ENCODE measurements around the gene PACRGL. TPM values are rescaled to one million over a fixed set of nuclear protein-coding genes. Genes with fewer than 3 reads are reported as not detected.
A peak's percentile ranks its signal among the peaks of the same experiment; 100 is the strongest.
"Not testable (repeated sequence)": the region's sequence is repeated elsewhere in the genome, so short reads cannot be mapped to it uniquely, and the experiment has no call there.

Gene PACRGL
- polyA plus RNA-seq, 3 donors: 22.9 to 37.7 (median 30.8) TPM

- DNase-seq: no peak
These were observed 11.1 kb downstream of the PACRGL start for GRCh38 chr4:20711335-20711734.

- DNase-seq: no peak
These were observed 22.8 kb downstream of the PACRGL start for GRCh38 chr4:20723019-20723418.

- DNase-seq: no peak
These were observed 23.2 kb downstream of the PACRGL start for GRCh38 chr4:20723463-20723862.

GRCh38 chr4:20724915-20725314 is 24.7 kb downstream of the PACRGL start:
- DNase-seq: no peak

- no peak for DNase-seq
These were observed 35.7 kb downstream of the PACRGL start for GRCh38 chr4:20735931-20736330.

- DNase-seq: not testable (repeated sequence)
These were observed 45.7 kb downstream of the PACRGL start for GRCh38 chr4:20746000-20746399.

GRCh38 chr4:20752641-20753040 is 52.4 kb downstream of the PACRGL start:
- DNase-seq: no peak

- no peak for DNase-seq
These were observed 53.8 kb downstream of the PACRGL start for GRCh38 chr4:20754036-20754435.

GRCh38 chr4:20760053-20760452 is 59.8 kb downstream of the PACRGL start:
- DNase-seq: no peak

GRCh38 chr4:20761382-20761781 is 61.1 kb downstream of the PACRGL start:
- DNase-seq: no peak

GRCh38 chr4:20761826-20762225 is 61.6 kb downstream of the PACRGL start:
- DNase-seq: no peak

- DNase-seq: no peak
These were observed 64.2 kb downstream of the PACRGL start for GRCh38 chr4:20764366-20764992.

GRCh38 chr4:20773144-20773997 is 73.1 kb downstream of the PACRGL start:
- DNase-seq: peak; percentile 57

- DNase-seq: no peak
These were observed 78.6 kb downstream of the PACRGL start for GRCh38 chr4:20778896-20779295.

- DNase-seq: not testable (repeated sequence)
These were observed 82.9 kb downstream of the PACRGL start for GRCh38 chr4:20783134-20783533.

- peak; percentile 14 for DNase-seq
These were observed 87.8 kb downstream of the PACRGL start for GRCh38 chr4:20787940-20788665.

All from renal pelvis (tissue), 4 donors.